Stimulated activated CD4-positive, alpha-beta T cell treated with anti-CD3 and anti-CD28 coated beads, Interleukin-4, amount 100 ng/mL, for 24 hours (primary cell): Measurements from ENCODE around the gene TULP1.

Source experiments
- DNase-seq: peaks from one replicate; pipeline ENCODE4 v3.0.0-alpha.2; 2020

Gene TULP1

DNA sequence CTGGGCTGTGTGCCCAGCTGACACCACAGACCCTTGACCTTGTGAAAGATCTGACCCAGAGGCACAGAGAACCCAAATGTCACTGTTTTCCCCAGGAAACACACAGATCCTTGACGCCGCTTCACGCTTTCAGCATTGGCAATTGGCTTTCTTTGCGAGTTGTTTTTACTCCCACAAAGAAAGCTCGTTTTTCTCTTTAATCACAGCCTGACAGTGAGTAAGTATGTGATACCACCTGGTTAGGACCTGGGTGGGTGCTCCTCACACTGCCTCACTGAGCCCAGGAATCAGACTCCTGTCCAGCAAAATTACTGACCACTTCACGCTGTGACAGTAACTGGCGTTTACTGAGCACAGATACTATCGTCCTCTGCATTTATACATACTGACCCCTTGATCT, 31.5 kb downstream of the TULP1 start:
- DNase-seq, result no peak

DNA sequence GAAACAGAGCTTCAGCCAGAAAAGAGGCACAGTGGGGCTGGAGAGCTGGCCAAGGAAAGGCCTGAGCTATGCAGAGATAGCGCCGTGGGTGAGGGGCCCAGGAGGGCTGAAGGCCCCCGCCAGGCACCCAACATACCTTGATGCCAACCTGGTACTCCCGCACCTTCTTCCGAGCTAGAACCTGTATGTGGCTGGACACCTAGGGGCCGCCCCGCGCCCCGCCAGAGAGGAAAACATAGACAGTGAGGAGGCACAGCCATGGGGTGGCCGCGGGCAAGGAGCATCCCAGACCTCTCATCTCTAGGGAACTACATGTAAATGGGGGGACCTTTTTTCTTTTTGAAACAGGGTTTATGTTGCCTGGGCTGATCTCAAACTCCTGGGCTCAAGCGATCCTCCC, 32.5 kb downstream of the TULP1 start:
- DNase-seq, result no peak

DNA sequence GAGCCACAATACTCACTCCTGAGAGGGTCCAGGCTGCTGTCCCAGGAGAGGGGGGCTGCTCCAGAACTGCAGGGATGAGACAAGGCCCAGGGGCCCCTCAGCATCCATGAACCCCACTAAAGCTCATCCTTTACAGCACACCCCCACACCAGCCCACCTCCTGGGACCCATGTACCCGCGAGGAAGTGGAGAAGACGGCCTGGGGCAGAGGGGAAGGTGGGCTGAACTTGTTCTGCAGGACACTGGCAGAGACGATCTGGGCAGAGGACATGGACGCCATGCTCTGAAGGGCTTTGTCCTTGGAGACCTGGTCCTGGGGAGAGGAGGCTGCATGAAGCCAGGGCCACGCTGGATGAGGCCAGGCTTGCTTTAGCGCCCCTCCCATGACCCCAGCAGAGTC, 34.4 kb downstream of the TULP1 start:
- DNase-seq, result no peak

DNA sequence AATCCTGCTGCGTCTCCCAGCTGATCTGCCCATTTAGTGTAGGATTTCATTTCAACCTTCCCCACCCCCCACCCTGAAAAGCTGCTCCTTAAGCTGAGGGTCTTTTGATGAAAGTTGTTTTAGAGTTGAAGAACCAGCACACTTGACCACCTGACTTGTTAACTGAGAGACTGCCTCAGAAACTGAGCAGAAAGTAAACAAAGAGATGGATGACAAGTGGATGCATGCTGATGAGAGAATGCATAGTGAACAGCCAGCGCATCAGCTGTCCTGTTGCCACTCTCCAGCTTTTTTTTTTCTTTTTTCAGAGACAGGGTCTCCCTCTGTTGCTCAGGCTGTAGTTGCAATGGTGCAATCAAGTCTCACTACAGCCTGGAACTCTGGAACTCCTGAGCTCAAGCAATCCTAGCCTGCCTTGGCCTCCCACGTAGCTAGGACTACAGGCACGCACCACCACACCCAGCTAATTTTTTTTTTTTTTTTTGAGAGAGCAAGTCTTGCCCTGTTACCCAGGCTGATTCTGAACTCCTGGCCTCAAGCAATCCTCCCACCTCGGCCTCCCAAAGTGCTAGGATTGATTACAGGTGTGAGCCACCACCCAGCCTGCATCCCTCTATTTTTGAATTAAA, 35.0 kb downstream of the TULP1 start:
- no peak for DNase-seq

DNA sequence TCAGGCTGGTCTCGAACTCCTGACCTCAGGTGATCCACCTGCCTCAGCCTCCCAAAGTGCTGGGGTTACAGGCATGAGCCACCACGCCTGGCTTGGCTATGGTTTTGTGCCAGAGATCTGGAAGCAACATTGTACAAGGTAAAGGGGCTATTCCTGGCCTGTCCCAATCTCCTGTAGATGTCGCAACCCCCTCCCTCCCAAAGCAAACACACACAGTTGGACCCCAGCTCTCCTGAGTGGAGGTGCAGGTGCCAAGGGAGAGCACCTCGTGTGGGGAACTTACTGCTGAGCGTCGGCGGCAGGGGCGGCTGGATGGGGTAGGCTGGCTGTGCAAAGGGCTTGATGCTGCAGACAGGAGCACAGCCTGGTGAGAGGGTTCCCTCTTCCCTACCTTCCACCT, 35.7 kb downstream of the TULP1 start:
- no peak for DNase-seq

DNA sequence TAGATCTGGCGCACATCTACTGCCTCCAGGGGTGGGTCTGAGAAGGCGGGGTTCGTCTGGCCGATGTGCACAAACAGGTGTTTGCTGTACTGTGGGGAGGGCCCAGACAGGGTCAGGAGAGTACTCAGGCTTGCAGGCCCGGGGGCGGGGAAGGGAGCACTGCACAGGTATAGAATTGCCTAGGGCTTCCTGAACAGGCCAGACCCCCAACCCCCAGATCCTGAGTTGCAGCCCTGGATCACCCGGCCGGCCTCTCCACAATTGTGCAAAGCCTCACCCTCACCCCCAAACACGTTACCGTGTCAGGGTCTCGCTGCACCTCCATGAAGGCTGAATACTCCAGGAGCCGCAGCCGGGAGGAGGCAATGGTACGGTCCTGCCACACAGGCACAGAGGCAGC, 36.7 kb downstream of the TULP1 start:
- peak; percentile 15 for DNase-seq

DNA sequence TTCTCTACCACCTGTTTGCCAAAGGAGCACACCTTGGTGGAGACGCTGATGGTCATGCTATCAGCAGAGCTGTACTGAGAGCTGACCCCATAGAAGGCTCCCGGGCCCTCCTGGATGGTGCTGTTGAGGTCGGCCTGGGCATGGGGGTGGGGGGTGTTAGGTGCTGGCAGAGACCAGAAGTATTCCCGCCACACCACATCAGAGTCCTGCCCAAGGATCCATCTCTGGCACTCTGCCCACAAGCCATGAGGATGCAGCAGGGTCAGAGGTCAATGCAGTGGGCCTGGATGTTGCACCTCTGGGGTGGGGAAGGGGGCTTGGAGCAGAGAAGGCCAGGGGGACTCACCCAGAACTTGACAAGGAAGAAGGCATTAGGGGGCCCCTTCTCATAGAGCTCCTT, 37.1 kb downstream of the TULP1 start:
- no peak for DNase-seq

DNA sequence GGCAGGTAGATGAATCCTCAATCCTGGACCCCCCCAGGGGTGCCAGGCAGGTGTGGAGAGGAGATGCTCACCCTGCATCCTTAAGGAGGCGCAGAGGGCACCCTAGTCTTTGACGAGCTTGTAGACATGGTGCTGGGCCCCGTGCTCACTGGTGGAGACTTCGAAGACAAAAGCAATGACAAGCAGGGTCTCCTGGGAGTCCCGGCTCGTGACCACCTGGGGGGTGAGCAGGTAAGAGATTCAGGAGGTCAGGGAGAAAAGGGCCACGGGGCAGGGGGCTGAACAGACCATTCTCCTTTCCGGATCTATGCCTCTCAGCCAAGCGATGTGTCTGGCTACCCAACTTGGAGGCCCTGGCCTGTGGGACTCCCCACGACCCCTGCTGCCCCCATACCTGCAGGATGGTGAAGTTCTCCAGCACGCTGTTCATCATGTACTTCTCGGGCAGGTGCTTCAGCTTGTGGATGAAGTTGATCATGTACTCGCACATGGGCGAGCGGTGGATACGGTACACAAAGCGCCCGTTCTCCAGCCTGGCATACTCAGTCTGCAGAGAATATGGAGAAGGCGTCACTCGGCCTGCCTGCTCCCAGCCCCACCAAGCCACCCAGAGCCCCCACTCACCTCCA, 37.6 kb downstream of the TULP1 start:
- DNase-seq, result no peak

DNA sequence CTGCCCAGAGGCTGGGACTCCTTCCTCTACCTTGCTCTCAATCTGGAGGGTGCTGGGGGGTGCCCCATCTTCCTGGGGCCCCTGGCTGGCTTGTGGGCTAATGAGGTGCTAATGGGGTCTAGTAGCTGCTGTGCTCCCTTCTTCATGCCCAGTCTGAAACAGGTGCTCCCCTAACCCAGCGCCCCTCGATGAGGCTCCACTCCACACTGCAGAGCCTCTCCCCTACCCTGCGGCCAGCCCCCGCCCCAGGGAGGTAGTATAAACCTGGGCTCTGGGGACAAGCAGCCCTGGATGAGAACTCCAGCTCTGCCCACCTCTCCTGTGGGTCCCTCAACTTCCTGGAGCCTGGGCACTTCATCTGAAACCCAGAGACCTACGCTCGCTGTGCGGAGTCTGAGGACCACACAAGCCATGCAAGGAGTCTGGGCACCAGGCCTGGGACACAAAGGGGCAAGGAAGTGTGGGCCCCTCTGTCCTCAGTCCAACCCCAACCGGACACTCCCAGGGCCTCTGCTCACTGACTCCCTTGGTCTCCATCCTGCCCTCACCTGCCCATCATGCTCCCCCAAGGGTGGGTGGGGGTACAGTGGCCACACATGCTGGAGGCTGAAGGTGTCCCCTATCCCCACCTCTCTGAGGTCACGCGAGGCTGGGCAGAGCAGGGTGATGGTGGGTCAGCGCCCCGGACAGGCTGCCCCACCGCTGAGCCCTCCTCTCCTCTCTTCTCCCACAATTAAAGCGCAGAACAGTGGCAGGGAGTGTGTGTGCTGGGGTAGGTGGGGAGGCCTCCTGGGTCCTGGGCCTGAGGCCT, 38.4 kb downstream of the TULP1 start:
- no peak for DNase-seq

DNA sequence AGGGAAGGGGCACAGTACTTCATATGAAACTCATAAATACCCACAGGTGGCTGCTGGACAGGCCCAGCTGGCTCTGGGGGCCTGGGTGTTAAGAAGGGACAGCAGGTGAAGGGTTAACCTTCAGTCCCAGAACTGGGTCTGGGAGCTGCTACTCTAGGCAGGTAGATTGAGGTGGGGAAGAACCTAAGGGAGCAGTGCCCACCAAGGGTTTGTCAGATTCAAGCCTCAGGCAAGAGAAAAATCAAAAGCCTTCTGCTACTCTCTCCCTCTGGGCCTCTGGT, 38.9 kb downstream of the TULP1 start:
- no peak for DNase-seq

DNA sequence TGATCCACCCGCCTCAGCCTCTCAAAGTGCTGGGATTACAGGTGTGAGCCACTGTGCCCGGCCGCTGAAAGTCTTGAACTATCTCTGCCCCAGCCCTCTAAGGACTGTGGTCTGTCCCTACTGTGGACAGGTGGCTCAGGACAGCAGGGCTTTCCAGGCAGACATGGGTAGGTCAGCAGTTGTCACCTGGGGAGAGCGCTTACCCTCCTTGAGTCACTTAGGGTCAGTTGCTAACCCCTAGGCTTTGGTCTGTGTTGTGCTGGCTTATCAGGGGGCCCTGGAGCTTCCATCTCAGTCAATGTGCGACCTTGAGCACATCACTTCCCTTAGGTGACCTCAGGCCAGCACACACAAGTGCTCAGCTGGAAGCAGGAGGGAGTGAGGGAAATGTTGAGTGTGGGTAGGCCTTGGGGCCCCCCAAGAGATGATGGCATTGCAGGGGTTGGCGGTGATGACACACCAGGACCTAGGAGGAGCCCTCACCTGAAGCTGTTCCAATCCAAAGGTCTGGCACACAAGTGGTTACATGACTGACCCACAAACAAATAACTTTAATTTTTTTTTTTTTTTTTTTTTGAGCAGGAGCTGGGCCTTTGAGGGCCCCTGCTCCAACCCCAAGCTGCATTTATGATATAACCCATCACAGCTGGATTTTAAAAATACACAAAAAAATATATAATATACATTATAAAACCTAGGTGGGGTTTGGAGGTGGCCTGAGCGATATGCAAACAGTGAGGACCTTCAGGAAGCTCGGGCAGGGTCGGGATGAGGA, 39.4 kb downstream of the TULP1 start:
- no peak for DNase-seq

DNA sequence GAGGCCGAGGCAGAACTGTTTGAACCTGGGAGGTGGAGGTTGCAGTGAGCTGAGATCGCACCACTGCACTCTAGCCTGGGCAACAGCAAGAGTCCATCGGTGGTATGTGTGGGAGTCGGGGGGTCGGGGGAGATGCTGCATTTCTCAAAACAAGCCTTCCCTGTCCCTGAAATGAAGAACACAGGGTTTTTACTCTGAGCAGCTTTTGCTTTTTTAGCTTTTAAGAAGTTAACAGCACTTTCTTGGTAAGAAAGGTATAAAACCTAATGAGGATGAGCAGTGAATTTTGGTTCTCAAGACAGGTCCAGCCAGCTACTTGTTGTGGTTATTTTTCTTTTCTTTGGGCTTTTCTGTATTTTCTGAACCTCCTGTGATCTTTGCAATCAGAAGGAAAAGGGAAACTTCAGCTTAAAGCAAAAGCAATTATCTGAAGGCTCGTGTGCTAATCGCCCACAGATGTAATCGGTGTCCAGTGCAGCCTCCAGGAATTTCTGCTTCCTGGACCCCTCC, 40.8 kb downstream of the TULP1 start:
- no peak for DNase-seq

DNA sequence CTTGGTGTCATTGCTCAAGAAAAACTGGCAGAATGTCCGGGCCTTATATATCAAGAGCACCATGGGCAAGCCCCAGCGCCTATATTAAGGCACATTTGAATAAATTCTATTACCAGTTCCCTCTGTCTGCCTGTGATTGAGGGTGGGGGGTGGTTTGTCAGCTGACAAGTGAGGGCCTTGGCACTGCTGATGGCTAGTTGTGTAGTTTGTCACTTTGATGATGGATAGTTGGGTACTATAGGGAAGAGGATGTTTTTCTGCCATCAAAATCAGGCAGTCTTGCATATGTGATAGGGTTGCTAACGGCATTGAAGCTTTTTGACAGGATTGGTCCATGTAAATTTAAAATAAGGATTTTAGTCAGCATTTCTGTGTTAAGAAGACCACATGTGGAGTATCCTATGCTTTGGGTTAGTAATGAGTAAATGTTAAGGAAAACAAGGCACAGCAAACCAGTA, 42.0 kb downstream of the TULP1 start:
- no peak for DNase-seq

DNA sequence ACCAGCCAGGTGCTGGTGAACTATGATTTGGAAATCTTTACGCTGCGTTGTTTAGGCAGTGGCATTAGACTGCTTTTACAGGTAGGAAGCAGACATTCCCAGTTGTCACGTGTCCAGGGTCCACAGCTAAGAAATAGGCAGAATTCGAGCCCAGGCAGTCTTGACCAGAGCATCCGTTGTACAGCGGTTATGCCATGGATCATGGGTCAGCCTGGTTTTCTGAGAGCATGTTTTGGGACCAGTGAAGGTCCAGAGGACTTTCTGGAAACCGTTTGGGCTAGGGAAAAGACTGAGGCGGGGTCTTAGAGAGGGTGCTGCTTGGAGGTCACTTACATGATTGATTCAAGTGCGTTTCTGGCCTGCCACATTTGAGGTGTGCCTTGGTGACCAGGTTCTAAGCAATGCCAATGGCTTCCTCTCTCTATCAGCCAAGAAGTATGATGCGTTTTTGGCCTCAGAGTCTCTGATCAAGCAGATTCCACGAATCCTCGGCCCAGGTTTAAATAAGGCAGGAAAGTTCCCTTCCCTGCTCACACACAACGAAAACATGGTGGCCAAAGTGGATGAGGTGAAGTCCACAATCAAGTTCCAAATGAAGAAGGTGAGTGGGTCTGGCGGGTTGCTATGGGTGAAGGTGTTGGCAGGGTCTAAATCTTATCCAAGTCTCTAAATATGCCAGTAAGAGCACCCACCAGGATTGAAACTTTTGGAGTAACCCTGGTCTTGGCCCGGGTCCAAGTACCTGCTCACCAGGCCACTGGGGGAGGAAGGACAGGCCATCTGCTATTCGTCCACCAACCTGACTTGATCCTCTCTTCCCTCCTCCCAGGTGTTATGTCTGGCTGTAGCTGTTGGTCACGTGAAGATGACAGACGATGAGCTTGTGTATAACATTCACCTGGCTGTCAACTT, 42.7 kb downstream of the TULP1 start:
- DNase-seq, result no peak

DNA sequence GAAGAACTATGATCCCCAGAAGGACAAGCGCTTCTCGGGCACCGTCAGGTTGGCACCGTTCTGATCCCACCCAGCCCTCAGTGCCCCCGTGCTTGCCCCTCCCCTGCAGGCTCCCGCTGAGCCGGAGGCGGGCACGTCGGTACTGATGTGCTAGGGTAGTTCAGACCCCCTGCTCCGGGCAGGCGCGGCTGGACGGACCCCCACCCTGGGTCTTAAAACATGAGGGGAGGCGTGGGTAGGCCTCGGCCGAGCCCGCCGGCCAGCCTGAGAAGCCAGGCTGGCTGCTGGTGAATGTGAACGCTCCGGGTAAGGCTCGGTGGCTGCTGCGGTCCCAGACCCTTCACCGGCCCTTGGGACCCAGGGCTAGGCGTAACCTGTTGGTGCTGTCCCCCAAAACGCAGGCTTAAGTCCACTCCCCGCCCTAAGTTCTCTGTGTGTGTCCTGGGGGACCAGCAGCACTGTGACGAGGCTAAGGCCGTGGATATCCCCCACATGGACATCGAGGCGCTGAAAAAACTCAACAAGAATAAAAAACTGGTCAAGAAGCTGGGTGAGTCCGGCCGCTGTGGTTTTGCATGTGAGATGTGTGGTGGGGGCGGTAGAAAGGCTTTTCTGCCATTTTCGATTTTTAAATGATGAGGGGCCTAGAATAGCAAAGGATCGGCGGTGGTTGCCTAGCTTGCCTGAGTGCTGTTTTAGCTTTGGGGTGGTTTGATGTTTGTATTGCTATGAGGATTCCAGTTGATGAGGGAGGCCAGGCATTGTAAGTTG, 43.5 kb downstream of the TULP1 start:
- DNase-seq, result no peak

DNA sequence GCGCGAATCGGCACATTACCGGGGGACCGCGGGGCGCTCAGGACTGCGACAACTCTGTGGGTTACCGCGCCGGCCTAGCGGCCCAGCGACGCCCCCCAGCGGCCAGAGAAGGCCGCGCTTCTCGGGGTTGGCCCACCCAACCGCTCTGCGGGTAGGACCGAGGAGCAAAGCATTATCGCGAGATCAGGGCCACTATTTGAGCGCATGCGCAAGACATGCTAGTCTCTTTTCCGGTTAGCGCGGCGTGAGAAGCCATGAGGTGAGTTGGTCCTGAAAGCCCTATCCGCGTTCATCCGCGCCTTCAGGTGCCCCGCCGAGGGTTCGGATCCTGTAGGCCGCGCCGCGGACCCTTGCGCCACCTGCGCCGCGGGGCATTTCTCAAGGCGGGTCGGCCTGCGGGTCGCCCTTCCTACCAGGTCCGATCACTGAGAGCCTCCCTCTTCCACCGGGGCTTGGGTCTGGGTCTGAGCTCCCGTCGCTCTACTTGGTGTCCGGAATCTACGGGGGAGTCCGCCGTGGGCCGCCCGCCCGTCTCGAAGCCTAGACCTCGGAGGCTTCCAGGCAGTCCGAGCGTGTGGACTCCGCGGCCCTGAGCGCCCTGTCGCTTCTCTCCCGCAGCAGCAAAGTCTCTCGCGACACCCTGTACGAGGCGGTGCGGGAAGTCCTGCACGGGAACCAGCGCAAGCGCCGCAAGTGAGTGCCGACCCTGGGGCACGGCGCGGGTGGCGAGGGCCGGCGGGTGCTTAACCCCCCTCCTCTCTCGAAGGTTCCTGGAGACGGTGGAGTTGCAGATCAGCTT, 44.3 kb downstream of the TULP1 start, which contains the start of gene RPL10A:
Gene RPL10A, plus strand, starts transcription at position 221 of the 799 bp plus-strand sequence. Its CDS starts 34 bp downstream, at position 255.
- DNase-seq, result peak; percentile 97

DNA sequence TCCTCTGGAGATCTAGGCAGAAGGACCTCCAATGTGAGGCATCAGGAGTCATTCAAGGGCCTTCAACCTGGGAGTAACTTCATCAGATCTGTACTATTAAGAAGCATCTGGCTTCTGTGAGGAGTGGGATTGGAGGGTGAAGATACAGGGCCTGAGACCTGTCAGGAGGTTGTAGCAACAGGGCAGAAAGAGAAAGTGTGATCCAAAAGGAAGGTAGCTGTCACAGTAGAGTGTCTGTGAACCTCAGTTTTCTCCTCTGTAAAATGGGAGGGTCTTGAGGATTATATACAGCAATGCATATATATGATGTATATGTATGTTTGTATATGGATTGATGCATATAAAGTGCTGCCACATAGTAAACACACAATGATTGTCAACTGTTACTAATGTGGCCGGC, 47.0 kb downstream of the TULP1 start:
- DNase-seq, result no peak

DNA sequence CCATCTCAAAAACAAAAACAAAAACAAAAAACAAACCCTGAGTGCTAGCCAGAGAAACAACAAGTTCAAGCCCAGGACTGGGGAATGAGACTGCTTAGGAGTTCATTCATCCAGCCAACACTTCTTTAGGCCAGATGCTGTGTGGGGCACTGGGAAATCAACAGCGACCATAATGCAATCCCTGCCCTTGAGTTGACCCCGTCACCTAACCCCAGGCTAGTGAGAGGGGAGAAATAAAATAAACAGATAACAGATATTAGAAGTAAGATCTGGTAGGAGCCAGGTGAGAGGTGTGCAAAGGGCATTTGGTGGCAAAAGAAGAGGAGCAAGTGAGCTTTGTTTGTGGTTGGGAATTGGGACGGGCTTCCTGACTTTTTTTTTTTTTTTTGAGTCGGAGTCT, 49.4 kb downstream of the TULP1 start:
- no peak for DNase-seq

DNA sequence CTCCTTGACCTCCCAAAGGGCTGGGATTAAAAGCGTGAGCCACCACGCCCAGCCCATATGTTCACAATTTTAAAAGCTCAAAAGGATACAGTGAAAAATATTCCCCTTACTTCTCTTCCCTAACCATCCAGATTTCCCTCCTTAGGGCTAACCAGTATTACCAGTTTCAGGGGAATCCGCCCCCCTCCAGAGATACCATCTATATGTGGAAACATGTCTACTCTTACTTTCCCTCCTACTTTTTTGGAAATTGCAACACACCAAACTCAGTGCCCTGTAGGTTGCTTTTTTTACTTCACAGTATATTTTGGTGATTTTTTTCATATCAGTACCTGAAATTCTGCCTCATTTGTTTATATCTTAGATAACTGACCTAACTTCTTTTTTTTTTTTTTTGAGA, 51.4 kb downstream of the TULP1 start:
- no peak for DNase-seq

DNA sequence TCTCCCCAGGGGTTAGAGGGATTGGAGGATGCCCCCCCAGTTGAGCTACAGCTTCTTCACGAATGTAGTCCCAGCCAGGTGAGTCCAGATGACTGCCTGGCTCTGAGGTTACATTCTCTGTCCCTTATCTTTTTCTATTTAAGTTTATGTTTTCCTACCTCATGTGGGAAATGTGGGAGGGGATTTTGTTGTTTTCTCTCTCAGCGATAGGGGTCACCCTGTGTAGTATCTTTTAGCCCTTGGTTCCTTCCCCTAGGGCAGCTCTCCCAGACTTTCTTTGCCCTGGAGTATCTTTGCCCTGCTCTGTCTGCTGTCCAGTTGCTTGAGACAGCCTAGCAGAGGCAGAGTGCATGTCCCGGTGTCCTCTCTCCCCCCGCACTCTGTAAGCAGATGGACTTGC, 54.8 kb downstream of the TULP1 start:
- DNase-seq, result no peak
